Esophagus squamous epithelium (tissue), 5 donors: ENCODE measurements around the gene POP7. TPM values are rescaled to one million over a fixed set of nuclear protein-coding genes. Genes with fewer than 3 reads are reported as not detected.

ENCODE experiments used
- DNase-seq: peaks from one replicate; lab custom pipeline; 2025; lab: John Stamatoyannopoulos, UW
- H3K27ac ChIP-seq, 4 donors: fragments of 200-600 bp; sonication (generic); one replicate each; pipeline ENCODE4 v1.5.1; 2016 to 2019; ENCODE audit warnings: mild to moderate bottlenecking in 1 of 4
- H3K27me3 ChIP-seq, 4 donors: fragments of 200-600 bp; sonication (generic); 1 replicate in 3 of 4; 2 replicates in 1 of 4; pipeline versions ENCODE4 v1.5.1 to v1.6.0; 2017 to 2021; ENCODE audit warnings: antibody characterized with exemption in 1 of 4
- H3K36me3 ChIP-seq, 3 donors: fragments of 200-600 bp; sonication (generic); one replicate each; pipeline ENCODE4 v1.5.1; 2016 to 2019
- H3K4me1 ChIP-seq, 3 donors: fragments of 200-600 bp; sonication (generic); one replicate each; pipeline ENCODE4 v1.5.1; 2017 to 2019
- H3K4me3 ChIP-seq, 4 donors: fragments of 200-600 bp; sonication (generic); 1 replicate in 3 of 4; 2 replicates in 1 of 4; pipeline ENCODE4 v1.5.1; 2016 to 2019; ENCODE audit warnings: mild to moderate bottlenecking in 2 of 4, moderate library complexity in 1 of 4
- H3K9me3 ChIP-seq, 3 donors: fragments of 200-600 bp; sonication (generic); one replicate each; pipeline ENCODE4 v1.5.1; 2016 to 2019
- POLR2A ChIP-seq, 4 donors: fragments of 450-650 bp; IDR thresholded peaks; one replicate each; pipeline ENCODE4 v1.6.1; 2017; ENCODE audit warnings: antibody characterized with exemption in 4 of 4, mild to moderate bottlenecking in 4 of 4, moderate library complexity in 3 of 4
- WGBS, 2 donors: methylation state at CpG; one replicate each; pipeline ENCODE4 v1.1.5; 2018; 5-methylcytosine and 5-hydroxymethylcytosine counted together
- intact Hi-C: fragments of 100-400 bp; cut with DNase I; formaldehyde crosslinking; loops from one replicate; pipeline ENCODE4 v1.15.0; 2022
- total RNA-seq, 4 donors: library from RNA; depleted of rRNA; stranded (reverse); fragments of >200 nt; gene quantifications; one replicate each; pipeline ENCODE4 v1.1.0, GENCODE V29; 2016
- TF ChIP-seq, protein P1 (sequence below), 6 experiments: fragments of 450-650 bp in 4 of 6; fragments of 200-600 bp in 2 of 6; sonication (generic) in 2 of 6; IDR thresholded peaks; one replicate each; pipeline ENCODE4 v1.5.1; 2016 to 2019; ENCODE audit warnings: antibody characterized with exemption in 6 of 6, mild to moderate bottlenecking in 4 of 6, moderate library complexity in 4 of 6
- donor health status: DM: yes; HTN: yes; CAD: no.

The POP7 gene
- total RNA-seq, 4 donors from 2014 or later = 28.0 to 36.7 (median 30.0) TPM

DNA sequence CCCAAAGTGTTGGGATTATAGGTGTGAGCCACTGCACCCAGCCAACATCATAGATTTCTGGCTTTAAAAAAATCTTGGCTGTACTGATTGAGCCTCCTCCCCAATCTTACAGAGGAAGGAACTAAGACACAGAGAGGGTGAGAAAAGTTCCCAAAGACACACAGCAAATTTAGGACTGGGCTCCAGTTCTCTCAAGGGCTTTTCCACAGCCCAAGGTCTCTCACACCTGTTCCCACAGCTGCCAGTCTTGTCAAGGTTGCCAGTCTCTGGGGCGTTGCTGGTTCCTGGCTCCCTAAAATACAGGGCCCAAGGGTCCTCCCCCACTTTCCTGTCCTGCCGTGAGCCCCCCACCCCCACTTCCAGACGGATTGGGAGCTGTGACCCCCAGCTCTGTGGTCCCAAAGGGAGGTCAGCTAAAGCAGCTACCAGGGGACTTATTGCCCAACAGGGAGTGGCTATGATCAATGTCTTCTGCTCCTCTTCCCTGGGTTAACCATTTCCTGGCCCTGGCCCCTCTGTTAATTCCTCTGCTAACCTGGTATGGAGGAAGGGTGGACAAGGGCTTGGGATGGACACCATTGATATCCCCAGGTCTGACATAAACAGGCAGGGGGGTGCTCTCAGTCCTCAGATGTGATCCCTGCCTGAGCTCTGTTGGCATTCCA lies 24.3 kb downstream of the POP7 start:
- H3K27me3 ChIP-seq = no peaks in the 10 kb centered on the region
- DNase-seq = no peak
- H3K27ac ChIP-seq = no peak overlapping the region
- no peaks in the 10 kb centered on the region for H3K36me3 ChIP-seq
- H3K9me3 ChIP-seq = no peaks in the 10 kb centered on the region
- no peak for TF ChIP-seq POLR2A (IDR thresholded peaks at IDR 0.05)
- intact Hi-C loops = no loop called here
- WGBS, 2 donors = 38 to 60% methylated on average over 1 of the region's 3 CpGs
- peaks cover 0 to 11% (median 11%) of the 10 kb centered on the region in 3 donors for H3K4me1 ChIP-seq
- no peak overlapping the region for H3K4me3 ChIP-seq

DNA sequence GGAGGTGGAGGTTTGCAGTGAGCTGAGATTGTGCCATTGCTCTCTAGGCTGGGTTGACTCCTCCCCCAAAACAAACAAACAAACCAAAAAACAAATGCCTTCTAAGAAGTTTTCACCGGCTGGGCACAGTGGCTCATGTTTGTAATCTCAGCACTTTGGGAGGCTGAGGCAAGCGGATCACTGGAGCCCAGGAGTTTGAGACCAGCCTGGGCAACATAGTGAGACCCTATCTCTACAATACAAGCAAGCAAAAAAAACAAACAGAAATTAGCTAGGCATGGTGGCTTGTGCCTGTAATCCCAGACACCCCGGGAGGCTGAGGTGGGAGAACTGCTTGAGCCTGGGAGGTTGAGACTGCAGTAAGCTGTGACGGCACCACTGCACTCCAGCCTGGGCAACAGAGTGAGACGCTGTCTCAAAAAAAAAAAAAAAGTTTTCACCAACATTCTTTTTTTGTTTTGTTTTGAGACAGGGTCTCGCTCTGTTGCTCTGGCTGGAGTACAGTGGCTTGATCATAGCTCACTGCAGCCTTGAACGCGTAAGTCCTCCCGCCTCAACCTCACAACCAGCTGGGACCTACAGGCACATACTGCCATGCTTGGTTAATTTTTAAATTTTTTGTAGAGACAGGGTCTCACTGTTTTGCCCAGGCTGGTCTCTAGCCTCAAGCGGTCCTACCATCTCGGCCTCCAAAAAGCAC lies 26.2 kb downstream of the POP7 start:
- Histone ChIP-seq H3K4me3 (no peak overlapping the region), H3K9me3 (no peaks in the 10 kb centered on the region), H3K36me3 (no peaks in the 10 kb centered on the region), H3K27ac (no peak overlapping the region), H3K27me3 (no peaks in the 10 kb centered on the region), H3K4me1 (no peaks in the 10 kb centered on the region)
- WGBS, 2 donors = 71 to 79% methylated on average over 7 to 11 of the region's 11 CpGs
- TF ChIP-seq POLR2A (IDR thresholded peaks at IDR 0.05) = no peak
- TF ChIP-seq, protein P1, sequence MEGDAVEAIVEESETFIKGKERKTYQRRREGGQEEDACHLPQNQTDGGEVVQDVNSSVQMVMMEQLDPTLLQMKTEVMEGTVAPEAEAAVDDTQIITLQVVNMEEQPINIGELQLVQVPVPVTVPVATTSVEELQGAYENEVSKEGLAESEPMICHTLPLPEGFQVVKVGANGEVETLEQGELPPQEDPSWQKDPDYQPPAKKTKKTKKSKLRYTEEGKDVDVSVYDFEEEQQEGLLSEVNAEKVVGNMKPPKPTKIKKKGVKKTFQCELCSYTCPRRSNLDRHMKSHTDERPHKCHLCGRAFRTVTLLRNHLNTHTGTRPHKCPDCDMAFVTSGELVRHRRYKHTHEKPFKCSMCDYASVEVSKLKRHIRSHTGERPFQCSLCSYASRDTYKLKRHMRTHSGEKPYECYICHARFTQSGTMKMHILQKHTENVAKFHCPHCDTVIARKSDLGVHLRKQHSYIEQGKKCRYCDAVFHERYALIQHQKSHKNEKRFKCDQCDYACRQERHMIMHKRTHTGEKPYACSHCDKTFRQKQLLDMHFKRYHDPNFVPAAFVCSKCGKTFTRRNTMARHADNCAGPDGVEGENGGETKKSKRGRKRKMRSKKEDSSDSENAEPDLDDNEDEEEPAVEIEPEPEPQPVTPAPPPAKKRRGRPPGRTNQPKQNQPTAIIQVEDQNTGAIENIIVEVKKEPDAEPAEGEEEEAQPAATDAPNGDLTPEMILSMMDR (IDR thresholded peaks at IDR 0.05) = no peak
- no peak for DNase-seq
- intact Hi-C loops = no loop called here

DNA sequence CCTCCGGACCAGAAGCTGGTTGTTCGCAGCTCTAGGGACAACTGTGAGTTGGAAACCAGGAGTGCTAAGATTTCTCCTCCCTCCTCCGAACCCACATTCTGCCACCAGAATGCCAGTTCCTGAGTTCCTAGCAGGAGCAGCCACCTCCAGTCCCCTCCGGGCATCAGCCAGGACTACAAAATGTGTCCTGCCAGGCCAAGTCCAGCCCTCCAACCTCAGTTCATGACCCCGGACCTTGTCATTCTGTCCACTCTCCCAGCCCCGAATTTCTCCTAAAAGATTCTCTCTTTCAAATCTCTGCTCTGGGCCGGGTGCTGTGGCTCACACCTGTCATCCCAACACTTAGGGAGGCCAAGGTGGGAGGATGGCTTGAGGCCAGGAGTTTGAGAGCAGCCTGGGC lies 29.8 kb downstream of the POP7 start:
- 78 to 86% methylated on average over 1 to 6 of the region's 7 CpGs for WGBS, 2 donors
- H3K9me3 ChIP-seq = no peaks in the 10 kb centered on the region

DNA sequence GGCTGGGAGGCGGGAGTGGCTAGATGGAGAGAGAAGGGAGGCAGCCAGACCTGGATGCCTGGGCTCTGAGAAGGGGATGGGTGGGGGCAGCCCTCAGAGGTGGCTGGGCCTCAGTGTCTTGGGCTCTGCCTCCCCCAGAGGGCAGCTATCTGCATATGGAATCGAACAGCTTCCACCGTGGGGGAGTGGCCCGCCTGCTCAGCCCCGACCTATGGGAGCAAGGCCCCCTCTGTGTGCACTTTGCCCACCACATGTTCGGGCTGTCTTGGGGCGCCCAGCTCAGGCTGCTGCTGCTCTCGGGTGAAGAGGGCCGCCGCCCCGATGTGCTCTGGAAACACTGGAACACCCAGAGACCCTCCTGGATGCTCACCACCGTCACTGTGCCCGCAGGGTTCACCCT lies 30.8 kb downstream of the POP7 start:
- Histone ChIP-seq H3K27ac (no peak overlapping the region), H3K9me3 (no peaks in the 10 kb centered on the region), H3K4me3 (no peak overlapping the region), H3K36me3 (no peaks in the 10 kb centered on the region), H3K27me3 (no peaks in the 10 kb centered on the region), H3K4me1 (no peaks in the 10 kb centered on the region)
- DNase-seq = no peak
- 65% methylated on average over 4 of the region's 13 CpGs; no CpG with 5 or more reads in 1 of the 2 donors for WGBS, 2 donors
- intact Hi-C loops = no loop called here
- TF ChIP-seq, protein P1 (IDR thresholded peaks at IDR 0.05) = no peak
- TF ChIP-seq POLR2A (IDR thresholded peaks at IDR 0.05) = no peak

More for the DNA sequence above, 29.8 kb downstream of the POP7 start:
- no peaks in the 10 kb centered on the region for H3K36me3 ChIP-seq
- no peaks in the 10 kb centered on the region for H3K4me1 ChIP-seq
- no peak overlapping the region for H3K4me3 ChIP-seq
- TF ChIP-seq, protein P1 (IDR thresholded peaks at IDR 0.05) = no peak
- TF ChIP-seq POLR2A (IDR thresholded peaks at IDR 0.05) = no peak
- no peak for DNase-seq
- H3K27me3 ChIP-seq = no peaks in the 10 kb centered on the region
- intact Hi-C loops = no loop called here
- H3K27ac ChIP-seq = no peak overlapping the region

DNA sequence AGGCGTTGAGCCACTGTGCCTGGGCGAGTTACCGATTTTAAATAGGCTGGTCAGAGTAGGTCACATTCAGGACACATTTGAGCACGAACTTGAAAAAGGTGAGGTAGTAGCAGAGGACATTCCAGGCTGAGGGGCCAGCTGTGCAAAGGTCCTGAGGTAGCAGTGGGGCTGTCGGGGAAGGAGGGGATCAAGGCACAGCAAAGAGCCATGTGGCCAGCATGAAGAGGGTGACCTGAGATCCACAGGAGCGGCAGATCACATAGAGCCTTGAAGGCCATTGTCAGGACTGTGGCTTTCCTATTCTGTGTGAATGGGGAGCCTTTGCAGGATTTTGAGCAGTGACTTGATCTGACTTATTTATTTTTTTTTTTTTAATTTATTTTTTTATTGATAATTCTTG lies 34.0 kb downstream of the POP7 start:
- peaks cover 0 to 2% (median 0%) of the 10 kb centered on the region in 3 donors for H3K4me1 ChIP-seq
- no peak overlapping the region for H3K27ac ChIP-seq
- 94% methylated on average over 2 of the region's 6 CpGs for WGBS, 2 donors
- peaks cover 0 to 4% (median 0%) of the 10 kb centered on the region in 4 donors for H3K27me3 ChIP-seq
- DNase-seq = no peak
- TF ChIP-seq, protein P1 (IDR thresholded peaks at IDR 0.05) = no peak
- TF ChIP-seq POLR2A (IDR thresholded peaks at IDR 0.05) = no peak
- intact Hi-C loops = no loop called here
- H3K36me3 ChIP-seq = no peaks in the 10 kb centered on the region
- no peaks in the 10 kb centered on the region for H3K9me3 ChIP-seq
- H3K4me3 ChIP-seq = no peak overlapping the region
